Gastroesophageal sphincter (tissue), 4 donors: ENCODE results near the gene PHAF1. TPM values are rescaled to one million over a fixed set of nuclear protein-coding genes. Genes with fewer than 3 reads are reported as not detected.

Source experiments
- ATAC-seq: fragments of 150-250 bp; one replicate; pipeline ENCODE4 v1.9.1; 2016; ENCODE audit warnings: mild to moderate bottlenecking, moderate library complexity
- H3K27ac ChIP-seq, 4 donors: fragments of 200-600 bp; sonication (generic) in 3 of 4; 1 replicate in 3 of 4; 2 replicates in 1 of 4; pipeline ENCODE4 v1.5.1; 2016 to 2019
- H3K27me3 ChIP-seq: fragments of 200-600 bp; sonication (generic); one replicate; pipeline ENCODE4 v1.5.1; 2019
- H3K36me3 ChIP-seq, 2 donors: fragments of 200-600 bp; sonication (generic); one replicate each; pipeline ENCODE4 v1.5.1; 2019; ENCODE audit warnings: control low read depth in 1 of 2
- H3K4me1 ChIP-seq, 3 donors: fragments of 200-600 bp; sonication (generic); 1 replicate in 2 of 3; 2 replicates in 1 of 3; pipeline ENCODE4 v1.5.1; 2016 to 2019; ENCODE audit warnings: control low read depth in 2 of 3
- H3K4me3 ChIP-seq, 2 donors: fragments of 200-600 bp; sonication (generic); one replicate each; pipeline ENCODE4 v1.5.1; 2019; ENCODE audit warnings: mild to moderate bottlenecking in 1 of 2, moderate library complexity in 1 of 2
- H3K9me3 ChIP-seq, 3 donors: fragments of 200-600 bp; sonication (generic); one replicate each; pipeline ENCODE4 v1.5.1; 2017 to 2019; ENCODE audit warnings: control low read depth in 2 of 3
- EP300 ChIP-seq: sonication (generic); formaldehyde crosslinking; IDR thresholded peaks from one replicate; pipeline ENCODE4 v1.6.1; 2017; ENCODE audit warnings: antibody characterized with exemption, mild to moderate bottlenecking
- POLR2A ChIP-seq, 2 donors: fragments of 450-650 bp; IDR thresholded peaks; one replicate each; pipeline ENCODE4 v1.6.1; 2017; ENCODE audit warnings: antibody characterized with exemption in 2 of 2, mild to moderate bottlenecking in 2 of 2, moderate library complexity in 1 of 2
- POLR2AphosphoS5 ChIP-seq: sonication (generic); formaldehyde crosslinking; IDR thresholded peaks from one replicate; pipeline ENCODE4 v1.6.1; 2017; ENCODE audit warnings: antibody characterized with exemption
- WGBS, 2 donors: methylation state at CpG; one replicate each; pipeline ENCODE4 v1.1.5; 2018; ENCODE audit warnings: low coverage in 1 of 2; 5-methylcytosine and 5-hydroxymethylcytosine counted together
- total RNA-seq, 4 donors: library from RNA; depleted of rRNA; stranded (reverse); fragments of >200 nt; gene quantifications; one replicate each; pipeline ENCODE4 v1.1.0, GENCODE V29; 2016
- TF ChIP-seq, protein P1 (sequence below), 4 experiments: fragments of 200-600 bp in 2 of 4; fragments of 450-650 bp in 2 of 4; sonication (generic) in 1 of 4; IDR thresholded peaks; one replicate each; pipeline ENCODE4 v1.5.1; 2017 to 2019; ENCODE audit warnings: antibody characterized with exemption in 4 of 4, mild to moderate bottlenecking in 2 of 4, moderate library complexity in 2 of 4

PHAF1 gene
- total RNA-seq, 4 donors from 2014 or later = 10.9 to 20.4 (median 13.3) TPM

DNA sequence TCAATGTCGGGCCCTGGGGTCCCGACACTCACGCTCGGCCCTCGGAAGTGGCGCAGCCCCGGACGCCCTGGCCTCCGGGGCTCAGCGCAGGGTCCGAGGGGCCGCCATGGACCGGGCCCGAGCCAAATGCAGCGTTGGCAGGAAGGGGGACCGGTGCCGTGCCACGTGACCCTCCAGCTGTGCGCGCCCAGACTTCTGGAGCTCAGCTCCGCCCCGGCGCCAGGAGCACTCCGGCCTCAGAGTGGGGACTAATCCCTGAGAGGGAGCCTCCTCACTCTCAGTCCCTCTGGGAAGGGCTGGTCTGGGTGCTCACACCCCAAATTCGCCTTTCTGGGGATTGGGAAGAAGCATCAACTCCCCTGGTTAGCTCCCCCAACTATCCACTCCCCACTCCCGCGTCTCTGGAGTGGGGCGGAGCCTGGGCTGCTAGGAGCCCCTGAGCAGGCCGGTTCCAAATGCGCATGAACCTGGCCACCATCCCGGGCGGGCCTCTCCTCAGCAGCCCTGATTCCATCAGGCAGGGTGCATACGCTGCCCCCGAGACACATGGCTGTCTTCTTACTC lies 41.2 kb downstream of the PHAF1 start, which contains the start of gene B3GNT9:
Gene B3GNT9 (minus strand): TSS at position 166 of the 564 bp plus-strand sequence. CDS start 513 bp downstream, outside the sequence.
- TF ChIP-seq EP300 (no peak), POLR2AphosphoS5 (peak; percentile 27), POLR2A (IDR thresholded peaks at IDR 0.05) (no peak)
- TF ChIP-seq, protein P1, sequence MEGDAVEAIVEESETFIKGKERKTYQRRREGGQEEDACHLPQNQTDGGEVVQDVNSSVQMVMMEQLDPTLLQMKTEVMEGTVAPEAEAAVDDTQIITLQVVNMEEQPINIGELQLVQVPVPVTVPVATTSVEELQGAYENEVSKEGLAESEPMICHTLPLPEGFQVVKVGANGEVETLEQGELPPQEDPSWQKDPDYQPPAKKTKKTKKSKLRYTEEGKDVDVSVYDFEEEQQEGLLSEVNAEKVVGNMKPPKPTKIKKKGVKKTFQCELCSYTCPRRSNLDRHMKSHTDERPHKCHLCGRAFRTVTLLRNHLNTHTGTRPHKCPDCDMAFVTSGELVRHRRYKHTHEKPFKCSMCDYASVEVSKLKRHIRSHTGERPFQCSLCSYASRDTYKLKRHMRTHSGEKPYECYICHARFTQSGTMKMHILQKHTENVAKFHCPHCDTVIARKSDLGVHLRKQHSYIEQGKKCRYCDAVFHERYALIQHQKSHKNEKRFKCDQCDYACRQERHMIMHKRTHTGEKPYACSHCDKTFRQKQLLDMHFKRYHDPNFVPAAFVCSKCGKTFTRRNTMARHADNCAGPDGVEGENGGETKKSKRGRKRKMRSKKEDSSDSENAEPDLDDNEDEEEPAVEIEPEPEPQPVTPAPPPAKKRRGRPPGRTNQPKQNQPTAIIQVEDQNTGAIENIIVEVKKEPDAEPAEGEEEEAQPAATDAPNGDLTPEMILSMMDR (IDR thresholded peaks at IDR 0.05) = peak in 1 of 4 experiments; percentile 8
- H3K27ac ChIP-seq = peak within 1 kb of the TSS; percentile 72 to 95 (median 92)
- peaks cover 0 to 37% of the 10 kb centered on the region in 2 donors for H3K36me3 ChIP-seq
- ATAC-seq = peak; percentile 84
- H3K4me3 ChIP-seq = peak within 1 kb of the TSS; percentile 43 to 80
- H3K4me1 ChIP-seq = peaks cover 0 to 49% (median 22%) of the 10 kb centered on the region in 3 donors
- H3K27me3 ChIP-seq = no peaks in the 10 kb centered on the region
- 2% methylated on average over 9 of the region's 34 CpGs; no CpG with 5 or more reads in 1 of the 2 donors for WGBS, 2 donors
- H3K9me3 ChIP-seq = no peaks in the 10 kb centered on the region

DNA sequence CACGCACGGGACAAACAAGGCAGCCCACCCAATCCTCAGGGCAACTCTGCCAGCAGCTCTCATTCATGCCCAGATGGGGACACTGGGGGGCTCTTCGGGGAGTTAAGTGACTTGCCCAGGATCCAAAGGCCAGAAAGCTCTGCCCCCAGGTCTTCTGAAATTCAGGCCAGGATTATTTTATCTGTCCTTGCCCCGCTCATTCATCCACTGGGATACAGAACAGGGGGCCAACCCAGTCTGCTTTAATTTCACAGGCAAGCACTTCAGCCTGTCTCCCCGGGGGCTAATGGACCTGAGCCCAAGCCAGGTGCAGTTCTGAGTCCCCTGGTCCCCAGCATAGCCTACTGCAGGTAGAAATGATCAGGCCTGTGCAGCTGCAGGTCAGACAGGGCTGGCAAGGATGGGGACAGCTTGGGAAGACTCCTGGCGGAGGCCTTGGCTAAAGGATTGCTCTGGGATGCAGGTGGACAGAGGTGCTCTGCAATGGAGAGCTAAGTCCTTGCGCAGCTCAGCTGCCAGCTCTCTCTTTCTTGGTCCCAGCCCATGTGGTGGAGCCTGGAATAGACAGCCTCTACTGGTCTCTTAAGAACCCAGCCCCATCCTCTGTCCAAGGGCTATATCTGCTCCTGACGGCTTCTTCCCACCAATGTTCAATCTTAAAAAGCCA lies 41.8 kb downstream of the PHAF1 start:
- ATAC-seq = no peak
- peak overlapping the region in 3 of 4 donors; percentile 92 to 95 (median 93) for H3K27ac ChIP-seq
- TF ChIP-seq POLR2A (IDR thresholded peaks at IDR 0.05) (no peak), POLR2AphosphoS5 (no peak), EP300 (no peak)
- TF ChIP-seq, protein P1 (IDR thresholded peaks at IDR 0.05) = peak in 1 of 4 experiments; percentile 1
- 0 to 32% methylated on average over 1 to 6 of the region's 8 CpGs for WGBS, 2 donors
- no peaks in the 10 kb centered on the region for H3K9me3 ChIP-seq
- H3K4me3 ChIP-seq = peak overlapping the region in 1 of 2 donors; percentile 80
- peaks cover 0 to 31% of the 10 kb centered on the region in 2 donors for H3K36me3 ChIP-seq
- H3K27me3 ChIP-seq = no peaks in the 10 kb centered on the region
- peaks cover 0 to 50% (median 22%) of the 10 kb centered on the region in 3 donors for H3K4me1 ChIP-seq

DNA sequence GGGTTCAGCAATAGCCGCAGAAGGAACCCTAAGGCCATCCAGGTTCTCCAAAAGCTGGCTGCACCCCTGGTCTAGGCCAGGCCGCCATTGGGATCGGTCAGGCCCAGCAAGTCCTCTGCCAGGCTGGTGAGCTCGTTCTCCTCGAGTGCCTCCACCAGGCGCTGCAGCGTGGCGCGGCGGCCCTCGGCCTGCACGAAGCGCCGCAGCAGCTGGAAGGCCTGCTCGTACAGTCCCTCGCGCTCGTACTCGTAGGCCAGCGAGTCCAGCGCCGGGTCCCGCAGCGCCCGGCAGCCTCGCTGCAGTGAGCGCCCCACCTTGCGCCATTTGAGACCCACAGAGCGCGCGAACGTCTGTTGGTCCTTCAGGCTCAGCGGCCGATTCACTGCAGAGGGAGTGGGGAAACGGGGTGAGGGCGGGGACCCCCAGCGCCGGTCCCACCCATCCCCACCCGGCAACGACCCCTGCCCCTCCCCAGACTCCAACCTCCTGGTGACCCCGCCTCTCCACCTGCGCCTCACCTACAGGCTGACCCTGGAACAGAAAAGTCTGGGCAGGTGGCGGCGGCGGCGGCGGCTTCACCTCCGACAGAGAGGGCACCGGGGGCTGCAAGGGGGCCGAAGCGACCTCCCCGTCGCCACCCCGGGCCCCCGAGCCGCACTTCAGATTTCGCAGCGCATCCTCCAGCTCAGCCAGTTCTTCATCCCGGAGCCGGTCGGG lies 45.0 kb downstream of the PHAF1 start:
- TF ChIP-seq POLR2AphosphoS5 (no peak), POLR2A (IDR thresholded peaks at IDR 0.05) (no peak), EP300 (no peak)
- TF ChIP-seq, protein P1 (IDR thresholded peaks at IDR 0.05) = no peak
- Histone ChIP-seq H3K27me3 (no peaks in the 10 kb centered on the region), H3K4me1 (peaks cover 0 to 52% (median 22%) of the 10 kb centered on the region in 3 donors), H3K27ac (no peak overlapping the region), H3K36me3 (no peaks in the 10 kb centered on the region), H3K9me3 (no peaks in the 10 kb centered on the region), H3K4me3 (peak overlapping the region in 1 of 2 donors; percentile 28)
- no peak for ATAC-seq
- WGBS, 2 donors = 4 to 27% methylated on average over 3 to 11 of the region's 61 CpGs

DNA sequence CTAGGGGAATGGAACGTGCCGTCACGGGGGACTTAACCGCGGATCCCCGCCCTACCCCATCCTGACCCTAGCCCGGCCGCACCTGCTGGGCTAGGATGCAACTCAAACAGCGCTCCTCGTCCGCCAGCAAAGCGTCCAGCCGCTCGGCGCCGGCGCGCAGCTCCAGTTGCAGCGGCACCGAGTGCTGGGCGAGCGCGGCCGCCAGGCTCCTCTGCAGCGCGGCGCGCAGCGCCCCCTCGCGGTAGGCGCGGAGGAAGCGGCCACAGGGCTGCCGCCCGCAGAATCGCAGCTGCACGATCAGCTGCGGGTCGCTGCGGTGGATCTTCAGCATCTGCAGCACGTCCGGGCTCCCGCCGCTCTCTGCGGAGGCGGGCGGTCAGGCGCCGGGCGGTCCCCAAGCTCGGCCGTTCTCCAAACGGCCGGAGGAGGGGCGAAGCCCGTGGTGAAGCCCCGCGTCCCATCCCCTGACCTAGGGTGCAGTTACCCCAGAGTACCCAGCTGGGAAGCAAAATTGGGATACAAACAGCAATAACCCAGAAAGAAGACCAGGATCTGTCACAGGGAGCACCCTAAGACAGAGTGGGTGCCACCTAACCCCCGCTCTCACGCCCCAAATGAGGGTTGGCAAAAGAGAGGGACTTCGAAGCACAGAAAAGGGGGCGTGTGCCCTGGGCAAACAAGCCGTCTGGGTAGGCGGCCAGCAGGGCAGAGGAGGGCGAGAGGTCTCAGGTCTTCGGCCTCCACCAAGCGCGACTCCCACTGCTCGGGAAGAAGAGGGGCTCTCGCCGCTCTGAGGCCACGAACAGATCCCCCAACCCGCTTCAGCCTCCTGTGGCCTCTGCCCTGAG lies 45.8 kb downstream of the PHAF1 start:
- H3K9me3 ChIP-seq = no peaks in the 10 kb centered on the region
- no peaks in the 10 kb centered on the region for H3K36me3 ChIP-seq
- peak; percentile 54 for ATAC-seq
- H3K4me1 ChIP-seq = peaks cover 0 to 51% (median 18%) of the 10 kb centered on the region in 3 donors
- H3K27me3 ChIP-seq = no peaks in the 10 kb centered on the region
- TF ChIP-seq POLR2AphosphoS5 = no peak
- TF ChIP-seq, protein P1 (IDR thresholded peaks at IDR 0.05) = peak in 3 of 4 experiments; percentile 99
- WGBS, 2 donors = 2 to 11% methylated on average over 9 to 13 of the region's 74 CpGs
- peak overlapping the region in 1 of 2 donors; percentile 28 for H3K4me3 ChIP-seq
- H3K27ac ChIP-seq = no peak overlapping the region
